Omental fat pad (tissue), 4 donors: ENCODE measurements around the gene MALRD1. TPM values are rescaled to one million over a fixed set of nuclear protein-coding genes. Genes with fewer than 3 reads are reported as not detected.
"Not testable (repeated sequence)": the region's sequence is repeated elsewhere in the genome, so short reads cannot be mapped to it uniquely, and the experiment has no call there.

Experiments used
- ATAC-seq: fragments of 150-250 bp; one replicate; pipeline ENCODE4 v1.9.1; 2016; ENCODE audit warnings: mild to moderate bottlenecking, moderate library complexity; ENCODE audit not compliant: low FRiP score
- DNase-seq: peaks from one replicate; pipeline ENCODE4 v3.0.0-alpha.2; 2019; ENCODE audit warnings: low spot score
- total RNA-seq, 4 donors: library from RNA; depleted of rRNA; stranded (reverse); fragments of >200 nt; gene quantifications; one replicate each; pipeline ENCODE4 v1.1.0, GENCODE V29; 2016
- TF ChIP-seq, protein P1 (sequence below), 3 donors: fragments of 450-650 bp; IDR thresholded peaks; one replicate each; pipeline ENCODE4 v1.5.1; 2016 to 2017; ENCODE audit warnings: antibody characterized with exemption in 3 of 3, mild to moderate bottlenecking in 3 of 3, moderate library complexity in 2 of 3

Gene MALRD1
- total RNA-seq, 4 donors from 2014 or later, result 0.93 to 2.4 (median 1.4) TPM

DNA sequence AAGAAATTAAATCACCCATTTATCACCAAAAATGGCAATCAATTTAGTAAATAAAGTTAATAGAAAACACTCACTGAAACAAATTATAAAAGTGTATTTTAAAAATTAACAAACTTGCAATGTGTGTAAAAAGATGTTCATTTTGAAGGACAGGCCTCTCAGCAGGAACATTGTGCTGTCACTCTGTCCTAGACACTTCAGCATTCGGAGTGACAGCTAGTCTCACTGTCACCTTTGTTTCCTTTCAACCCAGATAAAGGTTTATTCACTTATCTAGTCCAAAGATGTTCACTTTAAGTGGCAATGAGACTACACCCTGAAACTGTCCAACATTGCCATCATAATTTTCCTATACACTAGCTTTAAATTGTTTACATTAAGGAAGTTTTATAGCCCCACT, 675.7 kb downstream of the MALRD1 start:
- DNase-seq, result no peak
- no peak for ATAC-seq
- TF ChIP-seq, protein P1, sequence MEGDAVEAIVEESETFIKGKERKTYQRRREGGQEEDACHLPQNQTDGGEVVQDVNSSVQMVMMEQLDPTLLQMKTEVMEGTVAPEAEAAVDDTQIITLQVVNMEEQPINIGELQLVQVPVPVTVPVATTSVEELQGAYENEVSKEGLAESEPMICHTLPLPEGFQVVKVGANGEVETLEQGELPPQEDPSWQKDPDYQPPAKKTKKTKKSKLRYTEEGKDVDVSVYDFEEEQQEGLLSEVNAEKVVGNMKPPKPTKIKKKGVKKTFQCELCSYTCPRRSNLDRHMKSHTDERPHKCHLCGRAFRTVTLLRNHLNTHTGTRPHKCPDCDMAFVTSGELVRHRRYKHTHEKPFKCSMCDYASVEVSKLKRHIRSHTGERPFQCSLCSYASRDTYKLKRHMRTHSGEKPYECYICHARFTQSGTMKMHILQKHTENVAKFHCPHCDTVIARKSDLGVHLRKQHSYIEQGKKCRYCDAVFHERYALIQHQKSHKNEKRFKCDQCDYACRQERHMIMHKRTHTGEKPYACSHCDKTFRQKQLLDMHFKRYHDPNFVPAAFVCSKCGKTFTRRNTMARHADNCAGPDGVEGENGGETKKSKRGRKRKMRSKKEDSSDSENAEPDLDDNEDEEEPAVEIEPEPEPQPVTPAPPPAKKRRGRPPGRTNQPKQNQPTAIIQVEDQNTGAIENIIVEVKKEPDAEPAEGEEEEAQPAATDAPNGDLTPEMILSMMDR (IDR thresholded peaks at IDR 0.05), result no peak

DNA sequence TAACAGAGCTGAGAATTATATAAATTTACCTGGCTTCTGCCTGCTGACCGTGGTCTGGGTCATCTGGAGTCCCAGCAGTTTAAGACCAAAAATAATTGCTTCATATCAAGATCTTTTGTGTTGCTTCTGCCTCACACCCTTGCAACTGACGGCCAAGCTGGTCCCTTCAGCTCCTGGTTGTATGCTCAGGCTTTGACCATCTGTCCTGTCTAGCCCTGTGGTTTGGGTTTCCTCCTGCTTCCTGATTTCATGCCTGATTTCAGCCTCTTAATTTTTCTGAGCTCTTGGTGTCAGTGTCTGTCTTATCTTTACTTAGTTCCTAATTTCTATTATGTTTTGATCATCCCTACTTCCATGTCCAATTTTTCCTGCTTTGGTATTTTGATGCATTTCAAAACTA, 679.8 kb downstream of the MALRD1 start:
- DNase-seq, result no peak
- TF ChIP-seq, protein P1 (IDR thresholded peaks at IDR 0.05), result no peak
- no peak for ATAC-seq

DNA sequence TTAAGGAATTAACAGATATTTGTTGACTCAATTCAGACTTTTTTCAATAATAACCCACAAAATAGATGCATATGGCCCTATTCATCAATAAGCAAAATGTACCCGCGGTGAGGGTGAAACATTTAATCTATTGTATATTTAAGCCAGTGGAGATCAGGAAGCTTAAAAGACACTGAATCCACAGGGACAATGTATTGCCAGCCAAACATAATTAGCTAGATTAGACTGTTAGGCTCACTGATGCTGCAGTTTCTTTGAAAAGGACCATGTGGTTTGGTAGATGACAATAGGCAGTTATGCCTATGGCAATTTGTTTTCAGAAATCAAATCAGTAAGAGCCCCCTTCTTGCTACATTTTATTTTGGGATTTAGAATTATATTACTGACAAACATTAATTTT, 680.4 kb downstream of the MALRD1 start:
- TF ChIP-seq, protein P1 (IDR thresholded peaks at IDR 0.05), result no peak
- ATAC-seq (no peak), DNase-seq (no peak)

DNA sequence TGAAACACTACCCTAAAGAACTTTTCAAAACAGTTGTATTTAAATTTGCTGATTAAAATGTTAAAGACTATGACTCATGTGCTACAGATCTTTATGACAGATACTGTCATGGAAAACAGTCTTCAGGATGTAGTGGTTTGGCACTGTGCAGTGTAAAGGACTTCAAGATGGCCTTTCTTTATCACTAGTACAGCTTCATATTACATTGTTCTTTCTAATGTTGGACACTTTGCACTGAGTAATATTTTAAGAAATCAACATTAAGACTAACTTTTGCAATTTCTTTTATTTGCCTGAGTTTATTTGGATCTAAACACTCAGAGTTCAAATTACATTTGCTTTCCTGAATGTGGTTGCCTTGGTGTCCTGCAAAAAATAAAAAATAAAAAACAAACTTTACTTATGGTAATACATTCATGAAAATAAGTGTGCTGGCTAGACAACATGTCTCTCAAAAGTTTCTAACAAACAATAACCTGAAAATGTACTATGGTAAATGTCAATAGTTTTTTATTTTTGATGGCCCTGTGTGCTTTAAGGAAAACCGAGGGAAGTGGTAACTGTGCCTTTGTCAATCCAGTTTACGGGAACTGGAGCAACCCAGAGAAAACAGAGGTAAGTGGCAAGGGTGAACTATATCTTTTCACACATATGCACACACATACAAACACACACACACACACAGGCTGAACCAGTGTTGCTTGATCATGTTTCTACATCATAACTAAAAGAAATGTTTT, 681.7 kb downstream of the MALRD1 start:
- ATAC-seq (no peak), DNase-seq (no peak)
- TF ChIP-seq, protein P1 (IDR thresholded peaks at IDR 0.05), result no peak

DNA sequence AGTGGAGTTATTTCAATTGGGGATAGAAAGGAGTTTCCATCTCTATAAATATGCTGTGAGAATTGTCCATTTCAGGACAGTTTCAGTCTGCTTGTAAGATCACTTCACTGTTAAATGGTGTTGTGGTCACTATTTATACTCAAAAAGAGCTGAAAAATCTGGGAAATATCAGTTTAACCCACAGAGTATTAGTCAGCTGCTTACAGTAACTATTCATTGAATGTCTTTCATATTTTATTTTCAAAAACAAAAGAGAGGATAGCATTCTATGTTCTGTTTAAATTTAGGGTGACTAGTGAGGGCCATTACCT, 682.3 kb downstream of the MALRD1 start:
- TF ChIP-seq, protein P1 (IDR thresholded peaks at IDR 0.05), result no peak
- no peak for ATAC-seq

DNA sequence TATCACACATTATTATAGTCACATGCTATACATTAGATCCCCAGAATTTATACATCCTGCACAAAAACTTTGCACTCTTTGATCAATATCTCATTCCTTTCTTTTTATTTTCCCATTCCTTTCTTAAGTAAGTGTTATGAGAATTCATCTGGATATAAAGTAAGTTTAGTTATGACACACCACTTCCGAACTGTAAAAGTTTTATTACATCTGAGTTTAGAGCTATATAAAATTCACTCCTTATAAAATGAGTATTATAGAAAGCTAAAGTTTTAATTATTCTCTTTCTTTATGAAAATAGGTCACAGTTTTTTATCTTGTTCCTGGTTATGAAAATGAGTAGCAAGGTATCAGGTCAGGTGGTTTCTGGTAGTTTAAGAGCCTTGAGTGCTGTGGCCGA, 683.0 kb downstream of the MALRD1 start:
- ATAC-seq, result no peak

More for the DNA sequence above, 682.3 kb downstream of the MALRD1 start:
- no peak for DNase-seq

DNA sequence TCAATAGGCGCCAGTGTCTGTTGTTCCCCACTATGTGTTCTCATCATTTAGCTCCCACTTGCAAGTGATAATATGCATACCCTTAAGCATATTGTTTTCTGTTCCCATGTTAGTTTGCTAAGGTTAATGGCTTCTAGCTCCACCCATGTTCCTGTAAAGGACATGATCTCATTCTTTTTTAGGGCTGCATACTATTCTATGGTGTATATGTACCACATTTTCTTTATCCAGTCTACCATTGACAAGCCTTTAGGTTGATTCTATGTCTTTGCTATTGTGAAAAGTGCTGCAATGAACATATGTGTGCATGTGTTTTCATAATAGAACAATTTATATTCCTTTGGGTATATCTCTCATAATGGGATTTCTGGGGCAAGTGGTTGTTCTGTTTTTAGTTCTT, 689.8 kb downstream of the MALRD1 start:
- DNase-seq (no peak), ATAC-seq (no peak)
- TF ChIP-seq, protein P1 (IDR thresholded peaks at IDR 0.05), result no peak

More for the DNA sequence above, 683.0 kb downstream of the MALRD1 start:
- TF ChIP-seq, protein P1 (IDR thresholded peaks at IDR 0.05), result no peak
- no peak for DNase-seq

DNA sequence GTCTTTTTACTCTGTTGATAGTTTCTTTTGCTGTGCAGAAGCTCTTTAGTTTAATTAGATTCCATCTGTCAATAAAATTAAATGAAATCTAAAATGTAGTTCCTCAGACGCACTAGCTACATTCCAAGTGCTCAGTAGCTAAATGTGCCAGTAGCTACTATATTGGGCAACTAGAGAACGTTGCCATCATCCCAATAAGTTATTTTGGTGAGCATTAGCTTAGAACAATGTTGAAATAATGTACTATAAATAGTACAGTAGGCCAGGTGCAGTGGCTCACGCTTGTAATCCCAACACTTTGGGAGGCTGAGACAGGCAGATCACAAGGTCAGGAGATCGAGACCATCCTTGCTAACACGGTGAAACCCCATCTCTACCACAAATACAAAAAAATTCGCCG, 690.6 kb downstream of the MALRD1 start:
- not testable (repeated sequence) for DNase-seq, ATAC-seq

DNA sequence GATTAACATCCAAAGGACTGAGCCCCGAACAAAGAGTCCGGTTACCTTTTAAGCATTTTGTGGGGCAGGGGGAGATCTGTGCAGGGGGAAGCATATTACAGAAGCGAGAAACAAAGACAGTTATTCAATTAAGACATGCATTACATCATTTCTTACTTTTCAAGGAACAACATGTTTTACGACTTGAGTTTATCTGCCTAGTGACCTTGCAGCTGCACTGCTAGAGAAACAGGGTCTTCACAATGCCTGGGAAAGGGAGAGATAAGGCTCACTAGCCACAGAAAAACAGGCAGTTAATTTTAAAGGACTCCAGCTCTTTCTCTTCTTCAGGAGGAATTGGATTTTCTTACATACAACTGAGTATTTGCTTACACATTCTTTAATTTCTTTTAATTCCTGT, 693.5 kb downstream of the MALRD1 start:
- ATAC-seq, DNase-seq: not testable (repeated sequence)
